Stomach smooth muscle (tissue), 2 donors: ENCODE results near the gene FNDC10.
"Not testable (repeated sequence)": the region's sequence is repeated elsewhere in the genome, so short reads cannot be mapped to it uniquely, and the experiment has no call there.

Source experiments
- H3K27ac ChIP-seq: one replicate; pipeline ENCODE4 v1.7.0; 2013; ENCODE audit warnings: mild to moderate bottlenecking, low read length, inconsistent platforms
- H3K27me3 ChIP-seq, 2 donors: one replicate each; pipeline ENCODE4 v1.7.0; 2013; ENCODE audit warnings: low read length in 2 of 2; ENCODE audit not compliant: insufficient read depth in 2 of 2, control insufficient read depth in 1 of 2
- H3K36me3 ChIP-seq, 2 donors: one replicate each; pipeline ENCODE4 v1.7.0; 2013; ENCODE audit warnings: low read length in 2 of 2; ENCODE audit not compliant: control insufficient read depth in 2 of 2, insufficient read depth in 2 of 2
- H3K4me1 ChIP-seq: one replicate; pipeline ENCODE4 v1.7.0; 2013; ENCODE audit warnings: low read length; ENCODE audit not compliant: control insufficient read depth, insufficient read depth
- H3K4me3 ChIP-seq, 2 donors: one replicate each; pipeline ENCODE4 v1.7.0; 2013; ENCODE audit warnings: low read length in 2 of 2
- H3K9ac ChIP-seq, 2 donors: one replicate each; pipeline ENCODE4 v1.7.0; 2013; ENCODE audit warnings: low read length in 2 of 2, mild to moderate bottlenecking in 1 of 2
- H3K9me3 ChIP-seq, 2 donors: one replicate each; pipeline ENCODE4 v1.7.0; 2013; ENCODE audit warnings: low read length in 2 of 2; ENCODE audit not compliant: control insufficient read depth in 2 of 2
- donor health status: healthy.
- donor health status: Pancreatic carcinoma.

FNDC10 gene

GRCh38 chr1:1599935-1600860 is at the start of gene FNDC10:
TSS of gene FNDC10 (minus strand) at chr1:1600135. CDS start at chr1:1600015, 120 bp downstream.
- Histone ChIP-seq H3K36me3 (no peaks in the 10 kb centered on the region), H3K4me1 (peaks cover 21% of the 10 kb centered on the region), H3K9me3 (no peaks in the 10 kb centered on the region), H3K4me3 (peak within 1 kb of the TSS in 1 of 2 donors; percentile 44), H3K27ac (no peak within 1 kb of the TSS), H3K27me3 (peaks cover 50 to 51% of the 10 kb centered on the region in 2 donors), H3K9ac (no peak within 1 kb of the TSS)

GRCh38 chr1:1648265-1648664 is 48.3 kb upstream of the FNDC10 start:
- H3K9me3 ChIP-seq, H3K27me3 ChIP-seq, H3K4me1 ChIP-seq, H3K9ac ChIP-seq, H3K27ac ChIP-seq, H3K4me3 ChIP-seq: not testable (repeated sequence)
- H3K36me3 ChIP-seq = peaks cover 29 to 37% of the 10 kb centered on the region in 2 donors

GRCh38 chr1:1647567-1648241 is 47.8 kb upstream of the FNDC10 start:
- not testable (repeated sequence) for H3K4me1 ChIP-seq, H3K9ac ChIP-seq
- peaks cover 29 to 37% of the 10 kb centered on the region in 2 donors for H3K36me3 ChIP-seq

GRCh38 chr1:1646326-1646725 is 46.4 kb upstream of the FNDC10 start:
- H3K9me3 ChIP-seq, H3K27ac ChIP-seq: not testable (repeated sequence)
- H3K36me3 ChIP-seq = peaks cover 20 to 23% of the 10 kb centered on the region in 2 donors

More at GRCh38 chr1:1647567-1648241, 47.8 kb upstream of the FNDC10 start:
- not testable (repeated sequence) for H3K4me3 ChIP-seq, H3K27ac ChIP-seq, H3K9me3 ChIP-seq, H3K27me3 ChIP-seq

GRCh38 chr1:1640711-1641461 is 41.0 kb upstream of the FNDC10 start:
- not testable (repeated sequence) for H3K36me3 ChIP-seq, H3K27ac ChIP-seq, H3K27me3 ChIP-seq, H3K9me3 ChIP-seq, H3K9ac ChIP-seq, H3K4me1 ChIP-seq, H3K4me3 ChIP-seq

More at GRCh38 chr1:1646326-1646725, 46.4 kb upstream of the FNDC10 start:
- H3K27me3 ChIP-seq, H3K4me3 ChIP-seq, H3K4me1 ChIP-seq, H3K9ac ChIP-seq: not testable (repeated sequence)

- not testable (repeated sequence) for H3K36me3 ChIP-seq, H3K9me3 ChIP-seq, H3K27ac ChIP-seq, H3K4me1 ChIP-seq, H3K27me3 ChIP-seq, H3K9ac ChIP-seq, H3K4me3 ChIP-seq
These were observed 40.1 kb upstream of the FNDC10 start for GRCh38 chr1:1640081-1640480.

GRCh38 chr1:1639368-1639767 is 39.4 kb upstream of the FNDC10 start:
- not testable (repeated sequence) for H3K27me3 ChIP-seq, H3K4me1 ChIP-seq, H3K4me3 ChIP-seq, H3K27ac ChIP-seq, H3K9me3 ChIP-seq, H3K9ac ChIP-seq, H3K36me3 ChIP-seq

GRCh38 chr1:1638528-1638927 is 38.6 kb upstream of the FNDC10 start:
- H3K27ac ChIP-seq, H3K36me3 ChIP-seq, H3K4me1 ChIP-seq, H3K9me3 ChIP-seq, H3K4me3 ChIP-seq, H3K9ac ChIP-seq, H3K27me3 ChIP-seq: not testable (repeated sequence)

GRCh38 chr1:1637479-1637875 is 37.5 kb upstream of the FNDC10 start:
- H3K9ac ChIP-seq, H3K9me3 ChIP-seq, H3K36me3 ChIP-seq, H3K4me3 ChIP-seq, H3K27ac ChIP-seq, H3K27me3 ChIP-seq, H3K4me1 ChIP-seq: not testable (repeated sequence)

- not testable (repeated sequence) for H3K9me3 ChIP-seq, H3K27ac ChIP-seq, H3K27me3 ChIP-seq, H3K9ac ChIP-seq, H3K36me3 ChIP-seq, H3K4me3 ChIP-seq, H3K4me1 ChIP-seq
These were observed 36.9 kb upstream of the FNDC10 start for GRCh38 chr1:1636621-1637478.
